HG02571 (cell line): ENCODE measurements around the gene STIM1.

Source experiments
- ATAC-seq: cut with Tn5 transposase; IDR thresholded peaks from one replicate; pipeline ENCODE4 v1.9.1; 2021; ENCODE audit warnings: mild to moderate bottlenecking, moderate library complexity; ENCODE audit not compliant: unreplicated experiment

STIM1 gene

DNA sequence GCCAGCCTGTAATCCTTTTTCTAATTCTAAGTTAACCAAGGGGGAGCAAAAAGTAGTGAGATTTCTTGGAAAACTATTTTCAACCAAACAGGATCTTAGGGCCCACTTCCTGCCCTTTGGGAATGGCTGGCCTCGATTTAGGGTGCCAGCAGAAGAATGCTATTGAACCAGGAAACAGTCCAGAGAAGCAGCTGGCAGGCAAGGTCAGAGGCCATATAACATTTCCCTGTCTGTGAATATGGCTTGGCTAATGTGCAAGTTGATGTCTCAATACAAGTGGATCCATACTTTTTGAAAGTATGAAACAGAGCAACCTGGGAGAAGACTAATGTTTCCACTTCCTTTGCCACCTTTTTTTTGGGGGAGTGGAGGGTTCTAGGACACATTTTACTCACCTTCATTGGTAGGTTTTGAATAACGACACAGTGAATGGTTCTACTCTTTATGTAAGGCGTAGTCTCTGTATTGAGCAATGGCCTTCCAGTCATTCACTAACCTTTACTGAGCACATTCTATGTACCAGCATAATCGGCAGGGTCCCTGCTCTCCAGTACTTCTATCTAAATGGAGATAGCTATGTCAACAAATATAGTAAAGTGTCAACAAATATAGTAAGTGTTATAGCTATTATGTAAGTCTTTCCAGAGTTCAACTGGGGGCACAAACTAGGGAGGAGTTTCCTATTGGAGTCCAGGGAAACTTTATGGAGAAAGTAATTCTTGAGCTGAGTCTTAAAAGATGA lies 204.9 kb downstream of the STIM1 start:
- ATAC-seq, result no peak

DNA sequence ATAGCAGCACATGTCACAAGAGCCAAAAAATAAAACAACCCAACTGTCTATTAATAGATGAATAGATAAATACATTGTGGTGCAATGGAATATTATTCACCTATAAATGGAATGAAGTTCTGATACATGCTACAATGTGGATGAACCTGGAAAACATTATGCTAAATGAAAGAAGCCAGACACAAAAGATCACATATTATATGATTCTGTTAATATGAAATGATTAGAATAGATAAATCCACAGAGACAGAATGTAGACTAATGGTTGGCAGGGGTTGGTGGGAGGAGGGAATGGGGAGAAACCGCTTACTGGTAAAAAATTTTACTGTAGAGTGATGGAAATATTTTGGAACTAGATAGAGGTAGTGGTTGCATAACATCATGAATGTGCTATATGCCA lies 206.2 kb downstream of the STIM1 start:
- no peak for ATAC-seq

DNA sequence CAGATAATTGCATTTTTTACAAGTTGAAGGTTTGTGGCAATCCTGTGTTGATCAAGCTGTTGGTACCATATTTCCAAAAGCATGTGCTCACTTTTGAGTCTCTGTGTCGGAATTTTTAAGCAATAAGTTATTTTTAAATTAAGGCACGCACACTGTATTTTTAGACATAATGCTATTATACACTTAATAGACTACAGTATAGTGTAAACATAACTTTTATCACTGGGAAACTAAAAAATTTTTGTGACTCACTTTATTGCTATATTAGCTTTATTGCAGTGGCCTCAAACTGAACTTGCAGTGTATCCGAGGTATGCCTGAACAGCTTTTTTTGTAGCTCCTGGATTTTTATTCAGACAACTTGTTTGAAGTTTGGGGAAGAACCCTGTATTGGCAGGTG lies 207.9 kb downstream of the STIM1 start:
- ATAC-seq, result no peak

DNA sequence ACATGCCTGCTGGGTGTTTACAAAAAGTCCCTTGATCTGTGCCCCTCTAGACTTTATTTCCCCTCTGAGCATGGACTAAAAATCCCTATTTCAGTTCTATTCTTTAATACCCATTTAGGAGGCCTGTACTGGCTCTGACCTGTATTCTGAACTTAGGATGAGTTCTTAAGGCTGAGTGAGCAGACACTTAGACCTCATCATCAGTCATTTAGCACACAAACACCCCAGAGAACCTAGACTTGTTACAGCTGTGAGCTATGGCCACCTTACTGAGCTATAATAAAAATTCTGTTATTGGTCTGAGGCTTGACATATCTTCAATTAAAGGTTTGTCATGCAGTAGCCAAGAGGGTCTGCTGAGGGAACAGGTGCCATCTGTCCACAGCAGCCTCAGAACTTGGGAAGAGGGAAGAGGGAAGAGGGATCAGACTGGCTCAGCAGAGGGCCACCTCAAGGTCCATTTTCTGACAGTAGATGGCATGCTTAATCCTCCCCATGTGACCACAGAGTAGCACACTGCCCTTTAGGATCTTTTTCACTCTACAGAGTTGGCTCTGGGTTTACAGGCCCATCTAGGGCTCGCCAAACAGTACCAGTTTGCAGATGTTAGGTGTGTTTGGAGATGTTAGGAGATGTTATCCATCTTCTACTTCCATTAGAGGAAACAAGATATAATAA lies 209.0 kb downstream of the STIM1 start:
- no peak for ATAC-seq

DNA sequence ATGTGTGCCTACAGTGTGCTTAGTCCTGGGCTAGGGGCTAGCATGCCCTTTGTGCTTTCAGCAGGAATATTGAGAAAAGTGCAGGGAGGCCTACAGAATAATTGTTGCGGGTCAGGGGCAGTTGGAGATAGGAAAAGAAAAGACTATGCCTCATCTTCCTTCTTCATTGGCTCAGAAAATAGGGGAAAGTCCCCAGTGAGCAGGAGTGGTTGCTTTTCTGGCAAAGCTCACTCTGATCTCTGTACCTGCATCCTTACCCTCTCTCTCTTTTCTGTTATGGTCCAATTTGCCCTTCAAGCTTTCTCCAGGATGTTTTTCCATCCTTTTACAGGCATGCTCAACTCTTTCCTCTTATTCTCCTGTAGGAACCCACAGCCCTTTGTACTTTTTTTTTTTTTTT lies 209.6 kb downstream of the STIM1 start:
- ATAC-seq, result no peak

DNA sequence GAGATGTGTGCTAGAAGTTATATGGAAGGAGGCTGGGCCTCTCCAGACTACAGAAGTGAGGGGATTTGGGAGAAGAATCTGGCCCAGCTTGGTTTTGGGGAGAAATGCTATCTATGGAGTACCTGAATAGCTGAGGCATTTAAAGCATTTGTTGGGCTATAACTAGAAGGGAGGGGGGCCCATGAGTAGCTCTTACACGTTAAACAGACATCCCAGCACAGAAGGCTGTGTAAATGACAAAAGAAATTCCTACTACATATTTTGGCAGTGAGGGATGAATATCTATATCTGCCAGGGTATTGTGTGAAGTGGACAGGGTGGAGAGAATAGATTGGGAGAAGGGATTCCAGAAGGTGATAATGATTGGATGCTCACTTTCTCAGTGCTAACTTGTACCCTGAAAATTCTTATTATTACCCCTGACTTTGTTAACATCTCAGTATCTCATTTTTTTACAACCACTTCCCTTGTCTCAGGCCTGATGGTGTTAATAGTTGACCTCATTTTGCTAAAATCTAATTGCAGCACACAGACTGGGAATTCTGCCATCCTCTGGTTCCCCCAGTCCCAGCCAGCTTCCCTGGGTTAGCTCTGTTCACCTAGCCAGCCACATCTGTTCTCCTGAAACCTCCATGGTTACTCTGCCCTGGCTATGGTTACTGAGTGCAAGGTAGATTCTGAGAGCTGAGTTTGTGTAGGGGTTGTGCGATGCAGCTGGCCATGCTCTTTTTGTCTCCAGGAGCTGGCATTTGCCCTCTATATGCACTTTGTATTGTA lies 210.3 kb downstream of the STIM1 start:
- ATAC-seq, result no peak

DNA sequence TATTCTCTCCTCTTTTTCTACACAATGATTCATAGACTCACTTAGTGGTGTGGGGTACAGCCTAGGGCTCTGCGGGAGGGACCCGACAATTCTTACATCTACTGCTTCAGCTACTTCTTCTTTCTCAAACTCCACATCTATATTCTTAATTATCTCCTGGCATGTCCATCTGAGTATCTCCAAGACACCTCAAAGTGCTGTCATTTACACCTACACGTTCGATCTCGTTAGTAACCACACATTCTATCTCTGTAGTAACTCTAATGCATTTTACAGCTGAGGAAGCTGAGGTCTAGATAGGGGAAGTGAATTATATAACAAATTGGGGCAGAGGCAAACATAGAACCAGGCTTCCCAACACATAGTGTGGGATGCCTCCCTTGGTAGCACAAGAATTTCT lies 211.4 kb downstream of the STIM1 start:
- ATAC-seq, result no peak

DNA sequence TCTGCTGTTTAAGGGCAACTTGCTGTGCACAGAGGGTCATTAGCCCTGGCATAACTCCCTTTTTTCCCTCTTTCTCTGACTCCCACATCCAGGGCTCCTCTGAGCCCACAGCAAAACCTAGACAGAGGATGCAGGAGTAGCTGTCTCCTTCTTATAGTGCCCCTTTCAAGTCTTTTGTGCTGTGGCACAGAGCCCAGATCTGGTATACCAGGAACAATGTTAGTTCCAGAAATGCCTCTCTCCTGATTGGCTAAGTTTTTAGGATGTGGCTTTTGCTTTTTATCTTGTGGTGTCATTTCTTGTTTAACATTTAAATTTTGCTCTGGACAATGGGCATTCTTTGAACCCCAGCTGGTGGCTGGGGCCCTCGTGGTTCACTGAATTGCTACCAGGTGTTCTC lies 213.5 kb downstream of the STIM1 start:
- no peak for ATAC-seq

DNA sequence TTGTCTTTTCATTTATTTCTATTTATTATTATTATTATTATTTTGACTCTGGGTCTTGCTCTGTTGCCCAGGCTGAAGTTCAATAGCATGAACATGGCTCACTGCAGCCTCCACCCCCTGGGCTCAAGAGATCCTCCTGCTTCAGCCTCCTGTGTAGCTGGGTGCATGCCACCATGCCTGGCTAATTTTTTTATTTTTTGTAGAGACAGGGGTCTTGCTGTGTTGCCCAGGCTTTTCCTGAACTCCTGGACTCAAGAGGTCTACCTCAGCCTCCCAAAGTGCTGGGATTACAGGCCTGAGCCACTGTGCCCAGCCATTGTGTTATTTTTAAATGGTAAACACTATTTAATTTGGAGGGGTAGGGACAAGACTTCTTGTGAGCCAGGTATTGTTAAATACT lies 215.9 kb downstream of the STIM1 start:
- no peak for ATAC-seq

DNA sequence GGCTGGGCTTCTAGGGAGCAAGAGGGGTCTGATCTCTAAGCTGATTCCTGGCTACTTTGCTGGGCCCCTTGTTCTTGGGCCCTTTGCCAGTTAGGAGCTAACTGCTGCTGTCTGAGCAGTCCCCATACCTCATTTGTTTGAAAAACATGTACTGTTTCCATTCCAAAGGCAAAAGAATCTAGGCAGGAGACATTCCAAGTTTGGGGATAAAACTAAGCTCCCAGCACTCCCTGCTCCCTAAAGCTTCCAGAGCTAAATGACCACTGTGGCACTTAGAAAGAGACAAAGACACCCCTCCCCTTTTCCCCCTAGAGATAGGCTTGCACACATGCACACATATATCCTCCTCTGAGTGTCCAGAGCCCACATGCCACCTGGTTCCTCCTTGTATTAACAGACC lies 216.4 kb downstream of the STIM1 start:
- no peak for ATAC-seq

DNA sequence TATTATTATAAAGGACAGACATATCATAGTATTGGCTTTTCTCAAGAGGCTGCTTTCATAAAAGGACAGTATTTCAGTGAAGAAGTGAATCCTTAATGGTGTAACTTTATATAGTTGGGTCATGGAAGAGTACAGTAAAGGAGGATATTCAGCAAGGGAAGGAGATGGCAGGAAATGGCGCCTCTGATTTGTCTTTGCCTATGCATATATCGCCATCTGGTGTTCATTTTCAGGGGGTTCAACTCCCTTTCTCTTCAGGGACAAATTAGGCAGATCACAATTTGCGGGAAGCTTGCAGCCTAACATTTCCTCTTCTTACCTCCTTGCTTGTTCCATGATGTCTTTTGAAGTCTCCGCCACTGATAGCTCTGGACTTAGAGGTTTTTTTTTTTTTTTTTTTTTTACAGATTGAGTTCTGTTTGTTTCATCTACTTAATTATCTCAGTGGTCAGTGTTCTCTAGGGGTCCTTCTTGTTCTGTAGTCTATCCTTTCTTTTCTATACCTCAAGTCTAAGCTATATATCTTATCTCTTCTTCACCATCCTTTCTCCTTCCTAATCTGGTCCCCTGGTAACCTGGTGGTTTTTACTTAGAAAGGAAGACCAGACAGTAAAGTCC lies 217.3 kb downstream of the STIM1 start:
- no peak for ATAC-seq

DNA sequence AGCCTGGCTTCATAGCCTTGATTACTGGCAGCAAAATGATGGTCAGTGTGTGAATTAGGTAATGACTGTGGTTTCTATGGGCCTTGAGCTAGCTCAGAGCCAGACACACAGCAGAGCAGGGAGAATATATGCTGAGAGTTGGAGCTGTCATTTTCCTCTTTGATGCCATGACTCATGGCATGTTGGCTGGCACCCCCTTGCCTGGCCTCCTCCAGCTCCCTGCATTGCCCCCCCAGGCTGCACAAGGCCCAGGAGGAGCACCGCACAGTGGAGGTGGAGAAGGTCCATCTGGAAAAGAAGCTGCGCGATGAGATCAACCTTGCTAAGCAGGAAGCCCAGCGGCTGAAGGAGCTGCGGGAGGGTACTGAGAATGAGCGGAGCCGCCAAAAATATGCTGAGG lies 218.8 kb downstream of the STIM1 start:
- ATAC-seq, result no peak

DNA sequence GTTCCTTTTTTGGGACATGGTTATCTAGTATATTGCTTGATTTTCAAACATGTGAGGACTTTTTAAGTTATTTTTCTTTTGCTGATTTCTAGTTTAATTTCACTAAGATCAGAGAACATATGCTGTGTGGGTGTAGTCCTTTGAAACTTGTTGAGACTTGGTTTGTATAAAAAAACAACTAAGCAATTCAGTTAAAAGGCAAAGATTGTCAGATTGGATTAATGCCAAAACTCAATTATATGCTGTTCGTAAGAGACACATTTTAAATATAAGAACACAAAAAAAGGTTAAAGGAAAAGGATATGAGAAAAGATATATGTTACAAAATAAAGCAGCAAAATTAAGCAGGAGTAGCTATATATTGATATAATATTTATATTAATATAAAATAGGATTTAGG lies 221.3 kb downstream of the STIM1 start:
- no peak for ATAC-seq

DNA sequence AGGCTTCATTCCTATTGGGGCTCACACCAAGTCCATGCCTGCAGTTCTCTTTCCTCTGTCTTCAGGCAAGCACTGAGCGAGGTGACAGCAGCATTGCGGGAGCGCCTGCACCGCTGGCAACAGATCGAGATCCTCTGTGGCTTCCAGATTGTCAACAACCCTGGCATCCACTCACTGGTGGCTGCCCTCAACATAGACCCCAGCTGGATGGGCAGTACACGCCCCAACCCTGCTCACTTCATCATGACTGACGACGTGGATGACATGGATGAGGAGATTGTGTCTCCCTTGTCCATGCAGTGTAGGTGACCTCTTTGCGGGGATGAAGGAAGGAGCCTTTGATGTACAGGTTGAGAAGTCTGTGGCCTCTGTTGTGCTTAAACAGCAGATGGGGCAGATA lies 227.7 kb downstream of the STIM1 start:
- no peak for ATAC-seq

DNA sequence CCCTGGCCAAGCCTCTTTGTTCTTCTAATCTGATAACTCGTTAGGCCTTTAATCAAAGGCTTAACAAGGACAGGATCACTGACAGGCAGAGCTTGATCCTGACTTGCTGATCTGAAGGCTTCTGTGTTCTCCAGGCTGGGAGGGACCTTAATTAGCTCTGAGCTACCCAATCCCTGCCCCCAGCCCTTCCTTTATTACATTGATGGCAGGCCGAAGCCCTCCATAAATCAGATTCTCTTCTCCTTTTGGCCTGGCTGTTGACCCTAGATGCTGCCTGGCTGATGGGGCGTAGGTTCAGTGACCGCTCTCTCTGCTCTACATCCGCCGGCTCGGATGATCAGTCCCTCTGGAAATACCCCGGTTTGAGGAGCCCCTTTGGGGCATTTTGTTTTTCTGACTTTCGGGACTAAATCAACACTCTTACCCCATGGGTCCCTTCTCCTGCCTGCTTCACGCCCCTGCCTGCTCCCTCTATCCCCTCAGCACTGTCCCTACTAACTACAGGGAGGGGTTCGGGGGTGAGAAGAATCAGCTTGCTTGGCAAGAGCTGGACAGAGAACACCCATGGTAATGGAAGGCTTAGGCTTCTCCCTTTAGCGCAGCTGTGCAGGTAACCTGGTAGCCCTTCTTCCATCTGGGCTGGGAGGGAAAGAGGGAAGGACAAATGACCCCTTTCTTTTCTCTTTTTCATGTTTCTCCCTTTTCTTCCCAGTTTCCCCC lies 229.1 kb downstream of the STIM1 start:
- no peak for ATAC-seq

DNA sequence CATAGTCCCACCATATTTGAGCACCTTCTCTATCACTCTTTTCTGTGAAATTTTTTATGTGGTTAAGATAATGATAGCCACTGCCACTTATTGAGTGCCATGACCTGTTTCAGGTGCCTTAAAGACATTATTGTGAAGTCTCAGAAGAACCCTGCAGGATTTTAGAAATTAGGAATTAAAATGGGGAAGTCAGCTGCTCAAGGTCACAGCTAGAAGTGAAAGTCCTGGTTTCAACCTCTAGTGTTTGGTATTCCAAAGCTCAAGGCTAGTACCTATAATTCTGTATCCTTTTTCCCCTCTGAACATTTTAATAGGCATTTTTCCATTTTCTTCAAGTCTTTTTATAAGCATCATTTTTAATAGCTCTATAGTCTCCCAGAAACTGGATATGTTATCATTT lies 230.1 kb downstream of the STIM1 start:
- no peak for ATAC-seq

DNA sequence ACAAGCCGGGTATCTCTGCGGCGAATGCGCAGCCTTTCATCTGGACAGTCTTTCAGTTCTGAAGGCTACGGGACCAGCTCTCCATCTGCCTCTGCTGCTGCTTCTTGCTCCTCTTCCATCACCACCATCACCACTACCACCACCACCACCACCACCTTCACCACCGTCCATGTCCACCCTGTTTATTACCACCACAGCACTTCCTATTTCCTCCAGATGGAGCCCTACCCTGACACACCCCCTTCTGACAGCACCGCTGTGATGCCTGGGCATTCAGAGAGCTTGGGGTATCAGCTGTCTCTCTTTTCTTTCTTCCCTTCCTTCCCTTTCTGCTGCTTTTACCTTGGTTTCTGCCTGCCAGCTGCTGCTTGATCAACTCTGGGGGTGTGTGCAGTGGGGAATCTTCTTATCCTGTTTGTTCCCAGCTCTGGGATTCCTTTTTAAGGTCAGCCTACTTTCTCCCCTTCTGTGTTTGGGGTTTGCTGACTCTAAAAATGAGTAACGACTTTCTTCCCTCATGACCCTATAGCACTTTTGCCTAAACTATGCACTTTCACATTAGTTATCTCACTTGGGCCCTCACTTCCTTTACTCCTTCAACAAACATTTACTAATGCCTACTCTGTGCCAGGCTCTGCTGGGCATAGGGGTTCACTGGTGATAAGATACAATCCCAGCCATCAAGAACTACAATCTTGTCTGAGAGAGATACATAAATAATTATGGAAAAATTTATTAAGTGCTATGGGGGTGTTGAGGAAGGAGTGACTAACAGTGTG lies 231.3 kb downstream of the STIM1 start:
- no peak for ATAC-seq

DNA sequence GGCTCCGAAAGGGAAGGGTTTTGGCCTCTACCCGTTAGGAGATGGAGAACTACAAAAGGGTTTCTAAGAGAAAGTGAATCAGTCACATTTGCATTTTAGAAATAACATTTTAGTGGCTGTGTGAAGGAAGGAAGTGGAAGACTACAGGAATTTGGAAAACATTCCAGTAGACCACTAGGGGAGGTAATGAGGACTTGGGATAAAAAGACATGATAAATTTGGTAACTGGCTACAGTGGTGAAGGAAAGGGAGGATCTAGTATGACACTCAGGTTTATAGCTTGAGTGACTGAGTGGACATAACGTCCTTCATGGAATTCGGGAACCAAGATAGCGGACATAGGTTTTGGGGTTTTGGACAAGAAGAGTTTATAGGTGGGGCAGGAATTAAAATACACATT lies 232.1 kb downstream of the STIM1 start:
- no peak for ATAC-seq

DNA sequence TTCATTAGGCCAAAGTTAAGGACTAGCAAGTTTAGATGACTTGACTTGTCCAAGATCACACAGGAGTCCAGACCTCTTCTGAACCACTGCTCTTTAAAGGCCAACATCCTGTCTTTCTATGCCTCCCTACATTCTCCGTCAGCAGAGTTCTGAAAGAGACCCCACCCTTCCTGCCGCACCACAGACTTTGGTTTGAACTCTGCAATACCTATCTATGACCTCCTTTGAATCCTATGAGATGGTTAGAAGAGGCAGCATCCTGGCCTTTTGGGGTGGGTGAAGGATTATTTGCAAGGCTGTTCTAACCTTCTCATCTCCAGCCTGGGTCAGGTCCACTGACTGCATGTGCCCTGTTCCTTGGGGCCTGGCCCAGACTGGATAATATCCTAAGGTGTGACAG lies 234.8 kb downstream of the STIM1 start:
- no peak for ATAC-seq

DNA sequence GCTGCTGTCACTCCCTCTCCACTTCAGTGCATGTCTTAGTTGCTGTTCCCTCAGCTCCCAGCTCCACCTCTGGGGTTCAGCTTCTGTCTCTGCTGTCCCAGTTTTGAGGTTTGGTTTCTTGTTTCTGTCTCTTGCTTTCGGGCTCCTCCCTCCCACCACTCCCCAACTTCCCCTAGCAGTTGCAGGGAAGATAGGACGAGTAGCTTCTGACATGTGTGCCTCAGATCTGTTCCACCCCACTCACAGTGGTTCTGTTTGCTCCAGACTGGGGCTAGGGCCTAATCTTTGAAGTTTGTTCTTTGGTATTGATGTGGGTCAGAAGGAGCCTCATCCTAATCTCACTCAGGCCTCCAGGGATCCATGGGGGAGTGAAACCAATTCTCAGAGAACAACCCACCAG lies 236.6 kb downstream of the STIM1 start:
- ATAC-seq, result no peak
